HG02970 (cell line): ENCODE results near the gene PIK3IP1.
"Not testable (repeated sequence)": the region's sequence is repeated elsewhere in the genome, so short reads cannot be mapped to it uniquely, and the experiment has no call there.

Experiments
- ATAC-seq: cut with Tn5 transposase; IDR thresholded peaks from one replicate; pipeline ENCODE4 v1.9.1; 2021; ENCODE audit warnings: mild to moderate bottlenecking, moderate library complexity, moderate number of reproducible peaks; ENCODE audit not compliant: unreplicated experiment, low FRiP score

PIK3IP1 gene

GRCh38 chr22:31292236-31292989 lies at the start of gene PIK3IP1:
TSS of gene PIK3IP1 (minus strand) at chr22:31292488. CDS start at chr22:31292344, 144 bp downstream.
- no peak for ATAC-seq

GRCh38 chr22:31341386-31342088 lies 49.2 kb upstream of the PIK3IP1 start:
- ATAC-seq: no peak

- no peak for ATAC-seq
Observed at GRCh38 chr22:31340765-31341247, 48.5 kb upstream of the PIK3IP1 start.

- no peak for ATAC-seq
Observed at GRCh38 chr22:31340360-31340759, 48.1 kb upstream of the PIK3IP1 start.

- ATAC-seq: no peak
Observed at GRCh38 chr22:31339148-31339832, 47.0 kb upstream of the PIK3IP1 start.

GRCh38 chr22:31337178-31337577 lies 44.9 kb upstream of the PIK3IP1 start:
- ATAC-seq: no peak

GRCh38 chr22:31334329-31334728 lies 42.0 kb upstream of the PIK3IP1 start:
- no peak for ATAC-seq

- no peak for ATAC-seq
Observed at GRCh38 chr22:31333641-31334040, 41.4 kb upstream of the PIK3IP1 start.

- no peak for ATAC-seq
Observed at GRCh38 chr22:31332886-31333285, 40.6 kb upstream of the PIK3IP1 start.

- ATAC-seq: no peak
Observed at GRCh38 chr22:31332010-31332409, 39.7 kb upstream of the PIK3IP1 start.

- ATAC-seq: no peak
Observed at GRCh38 chr22:31329453-31330215, 37.3 kb upstream of the PIK3IP1 start.

- ATAC-seq: no peak
Observed at GRCh38 chr22:31329029-31329428, 36.7 kb upstream of the PIK3IP1 start.

- ATAC-seq: no peak
Observed at GRCh38 chr22:31328544-31328960, 36.3 kb upstream of the PIK3IP1 start.

GRCh38 chr22:31327806-31328543 lies 35.7 kb upstream of the PIK3IP1 start:
- ATAC-seq: no peak

- ATAC-seq: no peak
Observed at GRCh38 chr22:31326877-31327276, 34.6 kb upstream of the PIK3IP1 start.

- no peak for ATAC-seq
Observed at GRCh38 chr22:31323578-31324550, 31.6 kb upstream of the PIK3IP1 start.

- no peak for ATAC-seq
Observed at GRCh38 chr22:31321421-31321820, 29.1 kb upstream of the PIK3IP1 start.

- ATAC-seq: not testable (repeated sequence)
Observed at GRCh38 chr22:31314220-31314619, 21.9 kb upstream of the PIK3IP1 start.
